ENCODE data around the gene SORBS1.

DNA sequence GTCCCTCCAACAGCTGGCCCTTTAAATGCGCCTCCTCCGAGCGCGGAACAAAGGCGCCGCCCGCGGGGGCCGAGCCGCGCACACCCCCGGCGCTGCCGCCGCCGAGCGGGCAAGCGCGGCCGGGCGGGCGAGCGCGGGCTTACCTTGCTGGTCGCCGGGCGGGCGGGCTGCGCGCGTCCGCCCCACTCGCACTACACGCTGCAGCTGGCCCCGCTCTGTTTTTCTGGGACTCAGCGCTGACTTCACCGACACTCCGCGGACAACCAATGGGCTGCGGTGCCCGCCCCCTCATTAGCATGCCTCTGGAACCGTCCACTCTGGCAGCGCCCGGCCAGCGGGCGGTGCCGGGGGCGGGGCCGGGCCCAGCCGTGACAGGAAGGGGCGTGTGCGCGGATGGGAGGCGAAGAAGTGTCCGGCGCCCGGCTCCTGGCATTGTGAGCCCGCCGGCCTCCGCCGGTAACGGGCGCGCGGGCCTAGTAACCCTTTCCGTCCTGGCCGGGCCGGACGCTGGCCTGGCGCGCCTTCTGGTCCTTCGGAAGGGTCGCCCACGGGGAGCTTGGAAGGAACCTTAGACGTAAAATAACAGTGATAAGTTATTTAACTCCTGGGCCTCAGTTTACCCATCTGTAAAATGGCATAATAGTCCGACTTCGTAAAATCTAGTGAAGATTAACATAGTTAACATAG lies at the start of gene SORBS1:
- TF ChIP-seq, protein P1, sequence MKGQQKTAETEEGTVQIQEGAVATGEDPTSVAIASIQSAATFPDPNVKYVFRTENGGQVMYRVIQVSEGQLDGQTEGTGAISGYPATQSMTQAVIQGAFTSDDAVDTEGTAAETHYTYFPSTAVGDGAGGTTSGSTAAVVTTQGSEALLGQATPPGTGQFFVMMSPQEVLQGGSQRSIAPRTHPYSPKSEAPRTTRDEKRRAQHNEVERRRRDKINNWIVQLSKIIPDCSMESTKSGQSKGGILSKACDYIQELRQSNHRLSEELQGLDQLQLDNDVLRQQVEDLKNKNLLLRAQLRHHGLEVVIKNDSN (CRISPR knock-in tag; IDR thresholded peaks at IDR 0.05): no peak
- TF ChIP-seq MEIS2 (IDR thresholded peaks at IDR 0.05; ENCODE audit: partially characterized antibody) (peak; percentile 16), NUFIP1 (IDR thresholded peaks at IDR 0.05; ENCODE audit: partially characterized antibody) (no peak), ZNF184 (CRISPR knock-in tag; IDR thresholded peaks at IDR 0.05) (no peak), ZNF121 (CRISPR knock-in tag; conservative IDR thresholded peaks at IDR 0.05) (no peak), ZNF583 (CRISPR knock-in tag; IDR thresholded peaks at IDR 0.05) (no peak), SMARCC2 (IDR thresholded peaks at IDR 0.05; ENCODE audit: low read depth) (no peak), DNMT1 (IDR thresholded peaks at IDR 0.05) (no peak)
- TF ChIP-seq, protein P2, sequence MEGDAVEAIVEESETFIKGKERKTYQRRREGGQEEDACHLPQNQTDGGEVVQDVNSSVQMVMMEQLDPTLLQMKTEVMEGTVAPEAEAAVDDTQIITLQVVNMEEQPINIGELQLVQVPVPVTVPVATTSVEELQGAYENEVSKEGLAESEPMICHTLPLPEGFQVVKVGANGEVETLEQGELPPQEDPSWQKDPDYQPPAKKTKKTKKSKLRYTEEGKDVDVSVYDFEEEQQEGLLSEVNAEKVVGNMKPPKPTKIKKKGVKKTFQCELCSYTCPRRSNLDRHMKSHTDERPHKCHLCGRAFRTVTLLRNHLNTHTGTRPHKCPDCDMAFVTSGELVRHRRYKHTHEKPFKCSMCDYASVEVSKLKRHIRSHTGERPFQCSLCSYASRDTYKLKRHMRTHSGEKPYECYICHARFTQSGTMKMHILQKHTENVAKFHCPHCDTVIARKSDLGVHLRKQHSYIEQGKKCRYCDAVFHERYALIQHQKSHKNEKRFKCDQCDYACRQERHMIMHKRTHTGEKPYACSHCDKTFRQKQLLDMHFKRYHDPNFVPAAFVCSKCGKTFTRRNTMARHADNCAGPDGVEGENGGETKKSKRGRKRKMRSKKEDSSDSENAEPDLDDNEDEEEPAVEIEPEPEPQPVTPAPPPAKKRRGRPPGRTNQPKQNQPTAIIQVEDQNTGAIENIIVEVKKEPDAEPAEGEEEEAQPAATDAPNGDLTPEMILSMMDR (IDR thresholded peaks at IDR 0.05 in 2 of 3, conservative IDR thresholded peaks at IDR 0.05 in 1 of 3; ENCODE audit: insufficient read depth in 2 of 3, low read depth in 1 of 3, low read length in 3 of 3): no peak
